K562 (cell line): ENCODE data around the gene SLC34A1. TPM values are rescaled to one million over a fixed set of nuclear protein-coding genes. Genes with fewer than 3 reads are reported as not detected.

Experiments
- CBX1 ChIP-seq: sonication (generic); IDR thresholded peaks from 2 replicates; pipeline ENCODE4 v1.6.1; 2016; ENCODE audit warnings: antibody characterized with exemption, low read depth, mild to moderate bottlenecking
- CEBPB ChIP-seq: fragments of 450-650 bp; IDR thresholded peaks from 2 replicates; pipeline ENCODE4 v1.6.1; 2016; ENCODE audit warnings: missing genetic modification characterization, missing compliant biosample characterization
- CTBP1 ChIP-seq: fragments of 450-650 bp; IDR thresholded peaks from 2 replicates; pipeline ENCODE4 v1.6.1; 2016; ENCODE audit warnings: borderline replicate concordance
- ELF1 ChIP-seq: fragments of 200-800 bp; sonication (Bioruptor generic); IDR thresholded peaks from 2 replicates; pipeline ENCODE4 v1.6.1; 2016; ENCODE audit warnings: missing genetic modification characterization, missing compliant biosample characterization
- MGA ChIP-seq: fragments of 450-650 bp; IDR thresholded peaks from 2 replicates; pipeline ENCODE4 v1.6.1; 2016; ENCODE audit warnings: mild to moderate bottlenecking, moderate library complexity
- NONO ChIP-seq, 2 experiments: fragments of 200-400 bp in 1 of 2; fragments of 450-650 bp in 1 of 2; formaldehyde crosslinking in 1 of 2; IDR thresholded peaks; 2 replicates each; pipeline ENCODE4 v1.6.1; 2017; ENCODE audit warnings: low read depth in 2 of 2, mild to moderate bottlenecking in 2 of 2, moderate library complexity in 2 of 2, low read length in 1 of 2
- POLR2A ChIP-seq: fragments of 450-650 bp; conservative IDR thresholded peaks from 2 replicates; pipeline ENCODE4 v1.6.1; 2016
- POLR2H ChIP-seq: IDR thresholded peaks from 2 replicates; pipeline ENCODE4 v1.6.1; 2016; ENCODE audit warnings: missing genetic modification characterization, low read depth, mild to moderate bottlenecking, control low read depth, missing compliant biosample characterization, moderate library complexity
- PTRF ChIP-seq: fragments of 450-650 bp; IDR thresholded peaks from 2 replicates; pipeline ENCODE4 v1.6.1; 2016; ENCODE audit warnings: mild to moderate bottlenecking, missing genetic modification characterization, missing compliant biosample characterization
- TEAD2 ChIP-seq: fragments of 450-650 bp; IDR thresholded peaks from 2 replicates; pipeline ENCODE4 v1.6.1; 2016; ENCODE audit warnings: missing genetic modification characterization, control low read depth, missing compliant biosample characterization
- ZNF184 ChIP-seq: sonication (generic); formaldehyde crosslinking; IDR thresholded peaks from 2 replicates; pipeline ENCODE4 v1.5.0; 2020; ENCODE audit warnings: missing genetic modification reagents
- polyA plus RNA-seq, 8 experiments: library from polyadenylated mRNA; depleted of rRNA in 4 of 8; stranded (reverse) in 5 of 8; unstranded in 3 of 8; fragments of >200 nt; fragmentation: Nextera tagmentation in 2 of 8; fragmentation: Illumina TruSeq in 1 of 8; extraction: Ambion mirVana in 2 of 8; extraction: Trizol in 1 of 8; gene quantifications; 2 replicates each; pipeline versions ENCODE4 v1.2.1 to v1.2.3, GENCODE V29; 2011 to 2014; ENCODE audit warnings: inconsistent platforms in 1 of 8, missing spikeins in 1 of 8
- total RNA-seq, 7 experiments: library from RNA; depleted of rRNA in 6 of 7; stranded (reverse); fragments of >200 nt in 6 of 7; fragmentation: Illumina TruSeq in 2 of 7; extraction: Trizol in 2 of 7; gene quantifications; 2 replicates each; pipeline versions ENCODE4 v1.2.1 to v1.2.3, GENCODE V29; 2011 to 2021; ENCODE audit warnings: low replicate concordance in 1 of 7
- TF ChIP-seq, protein P1 (sequence below): fragments of 250-450 bp; sonication (Bioruptor Pico); IDR thresholded peaks from 2 replicates; pipeline ENCODE4 v1.5.0; 2021

The SLC34A1 gene
- total and polyA plus RNA-seq, 9 of the 15 experiments (the other 6 are each of a cell fraction or from before 2014, with no cell fraction given): not detected

- peak; percentile 74 for TF ChIP-seq MGA
- TF ChIP-seq CBX1: peak; percentile 87; the same call in 1 of the 2 replicates
- TF ChIP-seq TEAD2 (tag): no peak
- TF ChIP-seq POLR2A: peak; percentile 93
- TF ChIP-seq CTBP1: peak; percentile 69
- TF ChIP-seq NONO (IDR thresholded peaks at IDR 0.05; ENCODE audit: low read depth in 2 of 2, low read length in 1 of 2): 0 out of 4 replicates have a peak, but pooled peaks of 1 of the 2 experiments have one; percentile 35
- TF ChIP-seq PTRF (tag): no peak
- TF ChIP-seq, protein P1, sequence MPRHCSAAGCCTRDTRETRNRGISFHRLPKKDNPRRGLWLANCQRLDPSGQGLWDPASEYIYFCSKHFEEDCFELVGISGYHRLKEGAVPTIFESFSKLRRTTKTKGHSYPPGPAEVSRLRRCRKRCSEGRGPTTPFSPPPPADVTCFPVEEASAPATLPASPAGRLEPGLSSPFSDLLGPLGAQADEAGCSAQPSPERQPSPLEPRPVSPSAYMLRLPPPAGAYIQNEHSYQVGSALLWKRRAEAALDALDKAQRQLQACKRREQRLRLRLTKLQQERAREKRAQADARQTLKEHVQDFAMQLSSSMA: no peak
- peak; percentile 85 for TF ChIP-seq POLR2H (tag)
- TF ChIP-seq CEBPB: no peak
- peak; percentile 74 for TF ChIP-seq ELF1 (tag)
- no peak for TF ChIP-seq ZNF184 (CRISPR knock-in tag)
Observed at GRCh38 chr5:177425801-177426565, 41.7 kb downstream of the SLC34A1 start (continued).
